MCF 10A (cell line): ENCODE results near the gene FGF14. TPM values are rescaled to one million over a fixed set of nuclear protein-coding genes. Genes with fewer than 3 reads are reported as not detected.

Experiments
- BruUV-seq: library from RNA; stranded (reverse); fragments of 400-500 nt; replicated peaks from 2 replicates; lab custom pipeline; 2021; lab: Mats Ljungman, UMichigan
- CTCF ChIA-PET: fragments of 300-600 bp; sonication (Branson Sonifier 250); formaldehyde crosslinking; extraction: SDS; loops from one replicate; lab custom pipeline; 2021; ENCODE audit warnings: antibody characterized with exemption, inconsistent platforms; lab: Yijun Ruan, JAX
- POLR2A ChIA-PET: fragments of 300-600, 350-650 bp; sonication (Branson Sonifier 250); formaldehyde crosslinking; extraction: SDS; loops from one replicate; lab custom pipeline; 2020; ENCODE audit warnings: antibody characterized with exemption, inconsistent platforms; lab: Yijun Ruan, JAX
- DNase-seq: peaks from one replicate; pipeline ENCODE4 v3.0.0-alpha.2; 2018; ENCODE audit not compliant: unreplicated experiment
- H3K27ac Mint-ChIP-seq: one replicate; pipeline ENCODE4 v1.8.0; 2022; ENCODE audit warnings: mild to moderate bottlenecking, low read depth, mixed read lengths; ENCODE audit not compliant: unreplicated experiment
- H3K27me3 Mint-ChIP-seq: one replicate; pipeline ENCODE4 v1.8.0; 2022; ENCODE audit warnings: mixed read lengths; ENCODE audit not compliant: insufficient read depth, unreplicated experiment
- H3K36me3 Mint-ChIP-seq: one replicate; pipeline ENCODE4 v1.8.0; 2022; ENCODE audit warnings: mild to moderate bottlenecking, moderate library complexity, mixed read lengths; ENCODE audit not compliant: insufficient read depth, unreplicated experiment
- H3K4me1 Mint-ChIP-seq: one replicate; pipeline ENCODE4 v1.8.0; 2022; ENCODE audit warnings: mixed read lengths; ENCODE audit not compliant: insufficient read depth, unreplicated experiment
- H3K4me3 Mint-ChIP-seq: one replicate; pipeline ENCODE4 v1.8.0; 2022; ENCODE audit warnings: mild to moderate bottlenecking, moderate library complexity, mixed read lengths; ENCODE audit not compliant: unreplicated experiment
- H3K9me3 Mint-ChIP-seq: one replicate; pipeline ENCODE4 v1.8.0; 2022; ENCODE audit warnings: mixed read lengths; ENCODE audit not compliant: unreplicated experiment
- CTCF ChIP-seq: fragments of 200-600 bp; IDR thresholded peaks from one replicate; pipeline ENCODE4 v1.8.0; 2022; ENCODE audit warnings: antibody characterized with exemption, mild to moderate bottlenecking; ENCODE audit not compliant: unreplicated experiment
- intact Hi-C: fragments of 100-400 bp; cut with micrococcal nuclease; formaldehyde crosslinking; loops from 2 replicates; pipeline ENCODE4 v1.14.1; 2022
- total RNA-seq: library from RNA; stranded (reverse); gene quantifications from 2 replicates; pipeline ENCODE4 v1.2.3, GENCODE V29; 2022

Gene FGF14
- total RNA-seq, 1 experiment from 2014 or later = not detected

GRCh38 chr13:102182170-102182569, 219.7 kb downstream of the FGF14 start:
- TF ChIP-seq CTCF = no peak
- BruUV-seq = no TSS peak
- Mint-ChIP-seq H3K36me3 (no peaks in the 10 kb centered on the region), H3K9me3 (no peaks in the 10 kb centered on the region), H3K27ac (no peak overlapping the region), H3K4me3 (no peak overlapping the region), H3K27me3 (no peaks in the 10 kb centered on the region), H3K4me1 (no peaks in the 10 kb centered on the region)
- intact Hi-C loops = no loop called here
- ChIA-PET POLR2A (no interaction called here), CTCF (no interaction called here)
- DNase-seq = no peak

GRCh38 chr13:102177431-102177830, 224.4 kb downstream of the FGF14 start:
- CTCF ChIA-PET = interaction anchor here (1.1 kb wide), 1 partner anchor 379 kb away, joined by 3 read pairs; no protein-coding TSS in a partner anchor
- no peaks in the 10 kb centered on the region for H3K9me3 Mint-ChIP-seq
- TF ChIP-seq CTCF = no peak
- no peak overlapping the region for H3K4me3 Mint-ChIP-seq
- H3K4me1 Mint-ChIP-seq = no peaks in the 10 kb centered on the region
- BruUV-seq = no TSS peak
- H3K36me3 Mint-ChIP-seq = no peaks in the 10 kb centered on the region
- no peaks in the 10 kb centered on the region for H3K27me3 Mint-ChIP-seq
- intact Hi-C loops = no loop called here
- H3K27ac Mint-ChIP-seq = no peak overlapping the region
- POLR2A ChIA-PET = no interaction called here
- no peak for DNase-seq

GRCh38 chr13:102176846-102177245, 225.0 kb downstream of the FGF14 start:
- POLR2A ChIA-PET = no interaction called here
- H3K36me3 Mint-ChIP-seq = no peaks in the 10 kb centered on the region
- no peaks in the 10 kb centered on the region for H3K27me3 Mint-ChIP-seq
- H3K9me3 Mint-ChIP-seq = no peaks in the 10 kb centered on the region
- no peak for DNase-seq
- H3K4me1 Mint-ChIP-seq = no peaks in the 10 kb centered on the region
- CTCF ChIA-PET = interaction anchor here (1.1 kb wide), 1 partner anchor 379 kb away, joined by 3 read pairs; no protein-coding TSS in a partner anchor
- BruUV-seq = no TSS peak
- H3K27ac Mint-ChIP-seq = no peak overlapping the region
- TF ChIP-seq CTCF = no peak
- H3K4me3 Mint-ChIP-seq = no peak overlapping the region
- intact Hi-C loops = no loop called here

GRCh38 chr13:102172406-102172805, 229.4 kb downstream of the FGF14 start:
- ChIA-PET POLR2A (no interaction called here), CTCF (interaction anchor here (1.0 kb wide), 2 partner anchors 20 to 31 kb away, joined by 5 read pairs; no protein-coding TSS in a partner anchor)

More at GRCh38 chr13:102172406-102172805, 229.4 kb downstream of the FGF14 start:
- Mint-ChIP-seq H3K27ac (no peak overlapping the region), H3K9me3 (no peaks in the 10 kb centered on the region), H3K4me1 (no peaks in the 10 kb centered on the region), H3K4me3 (no peak overlapping the region), H3K27me3 (no peaks in the 10 kb centered on the region), H3K36me3 (no peaks in the 10 kb centered on the region)
- intact Hi-C loops = no loop called here
- BruUV-seq = no TSS peak
- TF ChIP-seq CTCF = no peak
- no peak for DNase-seq
